ENCODE data around the gene IFT25. TPM values are rescaled to one million over a fixed set of nuclear protein-coding genes. Genes with fewer than 3 reads are reported as not detected.
A peak's percentile ranks its signal among the peaks of the same experiment; 100 is the strongest.
"Not testable (repeated sequence)": the region's sequence is repeated elsewhere in the genome, so short reads cannot be mapped to it uniquely, and the experiment has no call there.

The IFT25 gene
- polyA plus RNA-seq, 1 donor, result 36.0 TPM

DNA sequence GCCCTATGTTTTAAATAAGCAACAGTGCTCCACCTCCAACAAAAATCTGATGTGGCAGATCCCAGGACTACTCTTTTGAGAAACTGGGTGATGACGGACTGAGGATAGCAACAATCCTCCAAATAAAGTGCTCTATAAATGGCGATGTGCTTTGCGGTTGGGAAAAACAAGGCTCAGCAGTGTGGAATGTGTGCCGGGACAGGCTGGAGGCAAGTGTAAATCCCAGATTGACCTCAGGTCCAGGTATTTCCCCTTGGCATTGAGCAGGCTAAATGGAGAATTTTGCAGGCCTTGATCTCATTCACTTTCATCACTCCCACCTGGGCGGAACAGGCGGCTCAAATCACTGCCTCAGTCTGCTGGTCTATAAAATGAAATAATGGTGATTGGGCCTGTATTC, 35.7 kb upstream of the IFT25 start:
- H3K36me3 ChIP-seq (ENCODE audit: control insufficient read depth, insufficient read depth, low read length), result no peaks in the 10 kb centered on the region
- H3K27me3 ChIP-seq (ENCODE audit: control insufficient read depth, insufficient read depth, low read length), result no peaks in the 10 kb centered on the region
- H3K27ac ChIP-seq (ENCODE audit: low read length), result no peak overlapping the region
- WGBS (ENCODE audit: insufficient coverage, low lambda C conversion rate), result no CpG with 5 or more reads among the region's 6 CpGs
- no peaks in the 10 kb centered on the region for H3K9me3 ChIP-seq (ENCODE audit: control insufficient read depth, low read depth, low read length)
- peaks cover 9% of the 10 kb centered on the region for H3K4me1 ChIP-seq (ENCODE audit: control insufficient read depth, insufficient read depth, low read length)
- H3K4me3 ChIP-seq (ENCODE audit: low read length), result no peak overlapping the region
- DNase-seq, result no peak

DNA sequence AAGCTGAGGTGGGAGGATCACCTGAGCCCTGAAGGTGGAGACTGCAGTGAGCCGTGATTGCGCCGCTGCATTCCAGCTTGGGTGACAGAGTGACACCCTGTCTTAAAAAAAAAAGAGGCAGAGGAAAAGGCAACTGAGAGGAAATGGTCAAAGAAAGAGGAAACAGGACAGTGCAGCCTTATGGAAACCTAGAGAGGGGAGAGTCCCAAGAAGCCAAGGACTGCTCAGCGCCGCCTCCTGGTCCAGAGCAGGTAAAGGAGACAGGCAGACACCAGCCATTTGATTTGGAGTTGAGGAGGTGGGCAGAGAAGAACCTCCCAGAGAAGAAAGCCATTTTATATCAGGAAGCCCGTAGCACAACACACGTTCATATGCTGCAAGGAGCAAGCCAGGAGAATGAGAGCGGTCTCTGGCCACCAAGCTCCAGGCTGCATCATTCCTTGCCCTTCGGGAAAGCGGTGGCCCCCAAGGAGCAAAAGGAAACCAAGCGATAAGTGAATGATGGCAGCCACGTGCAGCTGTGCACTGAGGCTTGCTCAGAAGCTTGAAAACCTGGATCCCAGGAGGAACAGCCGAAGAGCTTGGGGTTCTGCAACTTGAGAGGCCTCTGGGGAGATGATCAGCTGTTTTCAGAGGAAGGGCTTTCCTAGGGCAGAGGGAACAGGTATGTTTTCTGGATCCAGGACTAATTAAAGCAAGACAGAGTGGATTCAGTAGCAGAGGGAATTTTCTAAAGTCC, 34.4 kb upstream of the IFT25 start:
- H3K27ac ChIP-seq (ENCODE audit: low read length), result no peak overlapping the region
- WGBS (ENCODE audit: insufficient coverage, low lambda C conversion rate), result 90% methylated on average over 2 of the region's 13 CpGs

DNA sequence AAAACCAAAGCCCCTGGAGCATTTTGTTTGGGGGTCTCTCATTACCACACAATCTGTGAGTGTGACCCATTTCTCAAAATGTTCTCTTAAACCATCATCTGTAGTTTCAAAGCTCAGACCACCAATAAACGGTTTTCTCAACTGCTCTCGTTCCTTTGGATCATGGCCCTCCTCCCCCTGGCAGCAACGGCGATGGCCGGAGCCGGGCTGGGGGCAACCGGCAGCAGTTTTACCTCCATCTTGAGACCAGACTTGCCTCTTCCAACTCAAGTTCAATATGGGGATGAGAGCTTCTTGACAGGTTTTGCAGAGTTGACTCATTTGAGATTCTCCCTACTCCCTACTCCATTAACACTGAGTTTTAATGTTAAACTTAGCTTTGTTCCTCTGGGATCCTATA, 30.4 kb upstream of the IFT25 start:
- no peak overlapping the region for H3K4me3 ChIP-seq (ENCODE audit: low read length)
- H3K36me3 ChIP-seq (ENCODE audit: control insufficient read depth, insufficient read depth, low read length), result peaks cover 5% of the 10 kb centered on the region
- no peaks in the 10 kb centered on the region for H3K4me1 ChIP-seq (ENCODE audit: control insufficient read depth, insufficient read depth, low read length)
- DNase-seq, result no peak
- H3K9me3 ChIP-seq (ENCODE audit: control insufficient read depth, low read depth, low read length), result no peaks in the 10 kb centered on the region
- no peak overlapping the region for H3K27ac ChIP-seq (ENCODE audit: low read length)
- WGBS (ENCODE audit: insufficient coverage, low lambda C conversion rate), result no CpG with 5 or more reads among the region's 7 CpGs
- H3K27me3 ChIP-seq (ENCODE audit: control insufficient read depth, insufficient read depth, low read length), result no peaks in the 10 kb centered on the region

More for the DNA sequence above, 34.4 kb upstream of the IFT25 start:
- DNase-seq, result no peak
- Histone ChIP-seq H3K9me3 (ENCODE audit: control insufficient read depth, low read depth, low read length) (no peaks in the 10 kb centered on the region), H3K36me3 (ENCODE audit: control insufficient read depth, insufficient read depth, low read length) (no peaks in the 10 kb centered on the region), H3K4me1 (ENCODE audit: control insufficient read depth, insufficient read depth, low read length) (peaks cover 9% of the 10 kb centered on the region), H3K27me3 (ENCODE audit: control insufficient read depth, insufficient read depth, low read length) (no peaks in the 10 kb centered on the region), H3K4me3 (ENCODE audit: low read length) (no peak overlapping the region)

DNA sequence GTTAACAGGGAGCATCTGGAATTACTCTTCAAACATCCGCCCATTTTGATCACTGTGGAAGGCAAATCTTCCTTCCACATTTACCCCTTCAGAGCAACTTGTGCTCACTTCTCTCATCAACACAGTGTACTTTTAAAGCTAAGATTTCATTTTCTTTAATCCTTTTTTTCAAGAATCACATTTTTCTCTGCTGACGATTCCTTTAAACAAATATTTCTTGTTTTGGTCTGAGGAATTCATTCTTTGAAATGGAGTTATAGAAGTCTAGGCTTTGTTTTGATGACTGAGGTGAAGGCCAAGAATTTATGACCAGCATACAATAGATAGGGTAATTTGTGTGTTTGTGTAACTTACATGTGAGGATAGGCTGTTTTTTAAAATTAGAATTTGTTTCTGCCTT, 26.2 kb upstream of the IFT25 start:
- WGBS (ENCODE audit: insufficient coverage, low lambda C conversion rate), result 72% methylated on average over 2 of the region's 2 CpGs
- Histone ChIP-seq H3K4me3 (ENCODE audit: low read length) (no peak overlapping the region), H3K36me3 (ENCODE audit: control insufficient read depth, insufficient read depth, low read length) (peaks cover 22% of the 10 kb centered on the region), H3K27ac (ENCODE audit: low read length) (no peak overlapping the region), H3K9me3 (ENCODE audit: control insufficient read depth, low read depth, low read length) (no peaks in the 10 kb centered on the region), H3K27me3 (ENCODE audit: control insufficient read depth, insufficient read depth, low read length) (no peaks in the 10 kb centered on the region), H3K4me1 (ENCODE audit: control insufficient read depth, insufficient read depth, low read length) (no peaks in the 10 kb centered on the region)
- no peak for DNase-seq

DNA sequence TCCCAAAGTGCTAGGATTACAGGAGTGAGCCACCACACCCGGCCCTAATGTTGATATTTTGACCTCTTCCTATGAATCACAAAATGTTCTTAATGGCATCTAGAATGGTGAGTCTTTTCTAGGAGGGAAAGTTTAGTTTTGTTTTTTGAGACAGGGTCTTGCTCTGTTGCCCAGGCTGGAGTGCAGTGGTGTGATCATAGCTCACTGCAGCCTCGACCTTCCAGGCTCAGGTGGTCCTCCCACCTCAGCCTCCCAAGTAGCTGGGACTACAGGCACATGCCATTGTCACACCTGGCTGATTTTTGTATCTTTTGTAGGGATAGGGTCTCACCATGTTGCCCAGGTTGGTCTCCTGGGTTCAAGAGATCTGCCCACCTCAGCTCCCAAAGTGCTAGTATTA, 23.8 kb upstream of the IFT25 start:
- H3K27ac ChIP-seq (ENCODE audit: low read length); H3K4me3 ChIP-seq (ENCODE audit: low read length); H3K4me1 ChIP-seq (ENCODE audit: control insufficient read depth, insufficient read depth, low read length); H3K9me3 ChIP-seq (ENCODE audit: control insufficient read depth, low read depth, low read length); DNase-seq; H3K27me3 ChIP-seq (ENCODE audit: control insufficient read depth, insufficient read depth, low read length): not testable (repeated sequence)
- H3K36me3 ChIP-seq (ENCODE audit: control insufficient read depth, insufficient read depth, low read length), result peaks cover 32% of the 10 kb centered on the region
- WGBS (ENCODE audit: insufficient coverage, low lambda C conversion rate), result no CpG with 5 or more reads among the region's 2 CpGs

DNA sequence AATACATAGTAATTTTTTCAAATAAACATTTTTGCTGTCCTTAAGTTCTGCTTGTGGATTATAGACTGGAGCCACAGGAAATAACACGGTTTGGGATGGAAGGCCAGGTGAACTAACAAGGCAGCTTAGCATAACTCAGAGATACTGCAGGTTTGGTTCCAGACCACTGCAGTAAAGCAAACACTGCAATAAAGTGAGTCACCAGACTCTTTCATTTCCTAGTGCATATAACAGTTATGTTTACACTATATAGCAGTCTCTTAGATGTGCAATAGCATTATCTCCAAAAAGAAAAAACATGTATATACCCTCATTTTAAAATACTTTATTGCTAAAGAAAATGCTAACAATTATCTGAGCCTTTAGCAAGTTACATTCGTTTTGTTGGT, 22.6 kb upstream of the IFT25 start:
- Histone ChIP-seq H3K27ac (ENCODE audit: low read length) (no peak overlapping the region), H3K36me3 (ENCODE audit: control insufficient read depth, insufficient read depth, low read length) (peaks cover 40% of the 10 kb centered on the region), H3K27me3 (ENCODE audit: control insufficient read depth, insufficient read depth, low read length) (no peaks in the 10 kb centered on the region), H3K4me3 (ENCODE audit: low read length) (no peak overlapping the region), H3K9me3 (ENCODE audit: control insufficient read depth, low read depth, low read length) (no peaks in the 10 kb centered on the region), H3K4me1 (ENCODE audit: control insufficient read depth, insufficient read depth, low read length) (peaks cover 10% of the 10 kb centered on the region)
- WGBS (ENCODE audit: insufficient coverage, low lambda C conversion rate), result no CpG with 5 or more reads among the region's 2 CpGs
- peak in 1 of 2 donors; percentile 44 for DNase-seq

DNA sequence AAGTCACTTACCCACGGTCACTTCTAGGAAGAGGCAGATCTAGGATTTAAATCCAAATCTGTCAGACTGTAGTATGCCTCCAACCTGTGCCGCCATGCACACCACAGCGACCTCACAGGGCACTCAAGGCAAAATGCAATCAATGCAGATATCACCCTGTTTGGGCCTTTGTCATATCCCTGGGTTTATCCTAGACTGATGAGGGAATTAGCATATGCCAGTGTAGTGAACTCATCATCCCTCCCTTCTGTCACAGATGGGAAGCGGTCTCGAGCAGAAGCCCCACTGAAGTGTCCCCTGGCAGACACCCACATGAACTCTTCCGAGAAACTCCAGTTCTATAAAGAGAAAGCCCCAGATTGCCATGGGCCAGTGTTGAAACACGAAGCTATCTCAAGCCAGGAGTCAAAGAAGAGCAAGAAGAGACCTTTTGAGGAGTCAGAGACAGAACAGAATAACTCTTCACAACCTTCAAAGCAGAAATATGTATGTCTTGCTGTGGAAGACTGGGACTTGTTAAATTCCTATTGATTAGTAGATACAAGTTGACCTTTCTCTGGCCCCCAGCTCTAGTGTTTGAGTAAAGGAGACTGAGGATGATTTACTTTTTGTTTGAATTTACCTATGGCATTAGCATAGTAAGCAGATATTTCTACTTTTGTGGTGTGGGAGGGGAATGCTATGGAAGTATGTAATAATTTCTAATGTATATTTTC, 22.1 kb upstream of the IFT25 start:
- no CpG with 5 or more reads among the region's 7 CpGs for WGBS (ENCODE audit: insufficient coverage, low lambda C conversion rate)
- Histone ChIP-seq H3K27ac (ENCODE audit: low read length) (no peak overlapping the region), H3K4me1 (ENCODE audit: control insufficient read depth, insufficient read depth, low read length) (peaks cover 12% of the 10 kb centered on the region), H3K36me3 (ENCODE audit: control insufficient read depth, insufficient read depth, low read length) (peaks cover 45% of the 10 kb centered on the region), H3K9me3 (ENCODE audit: control insufficient read depth, low read depth, low read length) (no peaks in the 10 kb centered on the region), H3K4me3 (ENCODE audit: low read length) (no peak overlapping the region), H3K27me3 (ENCODE audit: control insufficient read depth, insufficient read depth, low read length) (no peaks in the 10 kb centered on the region)
- DNase-seq, result no peak

DNA sequence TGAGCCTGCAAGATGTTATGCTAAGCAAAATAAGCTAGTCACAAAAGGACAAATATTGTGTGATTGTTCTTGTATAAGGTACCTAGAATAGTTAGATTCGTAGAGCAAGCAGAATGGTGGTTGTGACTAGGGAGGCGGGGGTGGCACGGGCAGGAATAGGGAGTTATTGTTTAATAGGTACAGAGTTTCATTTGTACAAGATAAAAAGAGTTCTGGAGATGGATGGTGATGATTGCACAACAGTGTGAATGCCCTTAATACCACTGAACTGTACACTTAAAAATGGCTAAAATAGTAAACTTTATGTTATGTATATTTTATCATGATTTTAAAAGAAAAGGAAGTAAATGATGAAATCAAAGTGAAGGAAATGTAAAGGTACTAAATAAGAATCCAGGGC, 21.3 kb upstream of the IFT25 start:
- Histone ChIP-seq H3K4me1 (ENCODE audit: control insufficient read depth, insufficient read depth, low read length) (peaks cover 12% of the 10 kb centered on the region), H3K4me3 (ENCODE audit: low read length) (no peak overlapping the region), H3K27ac (ENCODE audit: low read length) (no peak overlapping the region), H3K27me3 (ENCODE audit: control insufficient read depth, insufficient read depth, low read length) (no peaks in the 10 kb centered on the region), H3K36me3 (ENCODE audit: control insufficient read depth, insufficient read depth, low read length) (peaks cover 51% of the 10 kb centered on the region), H3K9me3 (ENCODE audit: control insufficient read depth, low read depth, low read length) (no peaks in the 10 kb centered on the region)
- DNase-seq, result no peak
- whole genome bisulfite sequencing (ENCODE audit: insufficient coverage, low lambda C conversion rate), result 40% methylated on average over 1 of the region's 3 CpGs

DNA sequence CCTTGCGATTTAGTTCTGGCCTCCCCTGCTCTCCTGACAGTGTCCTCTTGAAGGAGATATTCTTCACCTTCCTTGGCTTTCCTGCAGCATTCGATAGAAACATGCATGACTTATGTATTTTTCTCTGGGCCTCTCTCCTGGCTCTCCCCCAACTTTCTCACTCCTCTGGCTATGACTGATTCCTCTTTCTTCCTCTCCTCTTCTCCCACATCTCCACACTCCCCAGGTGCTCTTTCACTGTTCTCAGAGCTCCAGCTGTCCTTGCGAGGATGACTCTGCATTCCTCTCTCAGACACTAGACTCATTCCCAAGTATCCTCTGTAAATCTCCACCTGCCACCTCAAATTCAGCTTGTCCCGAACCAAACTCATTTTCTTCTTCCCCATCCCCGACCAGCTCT, 18.6 kb upstream of the IFT25 start:
- no peak overlapping the region for H3K27ac ChIP-seq (ENCODE audit: low read length)
- no peak overlapping the region for H3K4me3 ChIP-seq (ENCODE audit: low read length)
- no peaks in the 10 kb centered on the region for H3K27me3 ChIP-seq (ENCODE audit: control insufficient read depth, insufficient read depth, low read length)
- peaks cover 12% of the 10 kb centered on the region for H3K4me1 ChIP-seq (ENCODE audit: control insufficient read depth, insufficient read depth, low read length)
- peaks cover 55% of the 10 kb centered on the region for H3K36me3 ChIP-seq (ENCODE audit: control insufficient read depth, insufficient read depth, low read length)
- H3K9me3 ChIP-seq (ENCODE audit: control insufficient read depth, low read depth, low read length), result no peaks in the 10 kb centered on the region
- WGBS (ENCODE audit: insufficient coverage, low lambda C conversion rate), result 60% methylated on average over 1 of the region's 5 CpGs
- DNase-seq, result no peak

DNA sequence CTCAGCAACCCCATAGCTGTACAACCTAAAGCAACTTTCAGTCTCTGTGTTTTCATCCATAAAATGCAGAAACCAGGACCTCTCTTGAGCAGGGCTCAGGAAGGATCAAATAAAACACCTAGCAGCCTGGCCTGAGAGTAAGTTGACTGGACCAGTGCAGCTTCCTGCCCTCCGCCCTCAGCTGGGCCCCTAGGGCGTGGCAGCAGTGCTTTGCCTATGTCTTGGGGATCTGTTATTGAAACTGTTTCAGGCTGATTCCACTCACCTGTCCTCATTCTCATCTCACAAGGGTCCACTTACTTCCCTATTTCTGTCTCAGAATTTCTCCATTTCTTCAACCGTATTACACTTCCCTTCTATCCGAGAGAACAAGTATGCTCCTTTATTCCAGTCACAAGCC, 18.0 kb upstream of the IFT25 start:
- peak in 1 of 2 donors; percentile 65 for DNase-seq
- H3K4me1 ChIP-seq (ENCODE audit: control insufficient read depth, insufficient read depth, low read length), result peaks cover 12% of the 10 kb centered on the region
- 100% methylated on average over 1 of the region's 4 CpGs for WGBS (ENCODE audit: insufficient coverage, low lambda C conversion rate)
- H3K36me3 ChIP-seq (ENCODE audit: control insufficient read depth, insufficient read depth, low read length), result peaks cover 52% of the 10 kb centered on the region
- H3K27ac ChIP-seq (ENCODE audit: low read length), result no peak overlapping the region
- no peaks in the 10 kb centered on the region for H3K9me3 ChIP-seq (ENCODE audit: control insufficient read depth, low read depth, low read length)
- no peak overlapping the region for H3K4me3 ChIP-seq (ENCODE audit: low read length)
- no peaks in the 10 kb centered on the region for H3K27me3 ChIP-seq (ENCODE audit: control insufficient read depth, insufficient read depth, low read length)

DNA sequence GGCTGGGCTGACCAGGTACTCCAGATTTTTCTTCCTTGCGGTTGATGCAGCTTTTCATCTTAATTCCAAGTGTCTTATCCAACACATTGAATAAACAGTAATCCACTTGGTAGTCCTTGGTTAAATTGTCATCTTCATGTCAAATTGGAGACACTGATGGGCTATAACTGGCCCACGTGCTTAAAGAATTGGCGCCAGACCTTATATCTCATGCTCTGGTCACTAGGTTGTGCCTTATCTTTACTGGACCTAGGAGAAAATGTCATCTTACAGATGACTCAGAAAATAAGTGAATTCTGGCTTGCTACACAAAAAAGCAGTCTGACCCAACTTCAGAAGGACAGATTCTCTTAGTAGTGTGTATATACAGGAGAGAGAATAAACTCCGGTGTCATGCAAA, 16.9 kb upstream of the IFT25 start:
- H3K4me3 ChIP-seq (ENCODE audit: low read length), result no peak overlapping the region
- DNase-seq, result no peak
- peaks cover 53% of the 10 kb centered on the region for H3K36me3 ChIP-seq (ENCODE audit: control insufficient read depth, insufficient read depth, low read length)
- 100% methylated on average over 2 of the region's 4 CpGs for WGBS (ENCODE audit: insufficient coverage, low lambda C conversion rate)
- H3K9me3 ChIP-seq (ENCODE audit: control insufficient read depth, low read depth, low read length), result no peaks in the 10 kb centered on the region
- no peak overlapping the region for H3K27ac ChIP-seq (ENCODE audit: low read length)
- peaks cover 14% of the 10 kb centered on the region for H3K4me1 ChIP-seq (ENCODE audit: control insufficient read depth, insufficient read depth, low read length)
- H3K27me3 ChIP-seq (ENCODE audit: control insufficient read depth, insufficient read depth, low read length), result no peaks in the 10 kb centered on the region
